MM.1S (cell line): ENCODE measurements around the gene ADARB2.

Experiments used
- EZH2 ChIP-seq: fragments of 300-600 bp; sonication (generic); optimal IDR thresholded peaks from 2 replicates; pipeline ENCODE3; 2017; ENCODE audit warnings: low read depth, mild to moderate bottlenecking, antibody characterized with exemption, low read length, mixed read lengths
- TF ChIP-seq, protein P1 (sequence below): fragments of 300-600 bp; sonication (generic); IDR thresholded peaks from 2 replicates; pipeline ENCODE4 v1.5.1; 2016; ENCODE audit warnings: antibody characterized with exemption, low read length, mixed read lengths

GRCh38 chr10:1363446-1364121 is 373.7 kb downstream of the ADARB2 start:
- TF ChIP-seq, protein P1, sequence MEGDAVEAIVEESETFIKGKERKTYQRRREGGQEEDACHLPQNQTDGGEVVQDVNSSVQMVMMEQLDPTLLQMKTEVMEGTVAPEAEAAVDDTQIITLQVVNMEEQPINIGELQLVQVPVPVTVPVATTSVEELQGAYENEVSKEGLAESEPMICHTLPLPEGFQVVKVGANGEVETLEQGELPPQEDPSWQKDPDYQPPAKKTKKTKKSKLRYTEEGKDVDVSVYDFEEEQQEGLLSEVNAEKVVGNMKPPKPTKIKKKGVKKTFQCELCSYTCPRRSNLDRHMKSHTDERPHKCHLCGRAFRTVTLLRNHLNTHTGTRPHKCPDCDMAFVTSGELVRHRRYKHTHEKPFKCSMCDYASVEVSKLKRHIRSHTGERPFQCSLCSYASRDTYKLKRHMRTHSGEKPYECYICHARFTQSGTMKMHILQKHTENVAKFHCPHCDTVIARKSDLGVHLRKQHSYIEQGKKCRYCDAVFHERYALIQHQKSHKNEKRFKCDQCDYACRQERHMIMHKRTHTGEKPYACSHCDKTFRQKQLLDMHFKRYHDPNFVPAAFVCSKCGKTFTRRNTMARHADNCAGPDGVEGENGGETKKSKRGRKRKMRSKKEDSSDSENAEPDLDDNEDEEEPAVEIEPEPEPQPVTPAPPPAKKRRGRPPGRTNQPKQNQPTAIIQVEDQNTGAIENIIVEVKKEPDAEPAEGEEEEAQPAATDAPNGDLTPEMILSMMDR: no peak
- TF ChIP-seq EZH2: no peak
